Measurements from ENCODE around the gene SGO1. TPM values are rescaled to one million over a fixed set of nuclear protein-coding genes. Genes with fewer than 3 reads are reported as not detected.

The SGO1 gene
- total and polyA plus RNA-seq, 9 donors = 0.10 to 1.2 (median 0.33) TPM

- Histone ChIP-seq H3K27ac (no peak overlapping the region), H3K36me3 (no peaks in the 10 kb centered on the region), H3K4me3 (no peak overlapping the region), H3K4me1 (ENCODE audit: insufficient read depth) (no peaks in the 10 kb centered on the region), H3K9me3 (no peaks in the 10 kb centered on the region), H3K27me3 (no peaks in the 10 kb centered on the region)
- TF ChIP-seq CTCF (IDR thresholded peaks at IDR 0.05) (no peak), EP300 (IDR thresholded peaks at IDR 0.05) (no peak), POLR2A (IDR thresholded peaks at IDR 0.05) (no peak)
- intact Hi-C loops (cut with DNase I) = no loop called here
- 91 to 92% (median 92%) methylated on average over 4 of the region's 4 CpGs for WGBS, 3 donors
- no peak for DNase-seq
Measured at GRCh38 chr3:20173844-20174410, 12.1 kb downstream of the SGO1 start.

- WGBS, 3 donors = 94 to 98% (median 95%) methylated on average over 2 of the region's 2 CpGs
- no peaks in the 10 kb centered on the region for H3K9me3 ChIP-seq
- no peak overlapping the region for H3K27ac ChIP-seq
- H3K36me3 ChIP-seq = no peaks in the 10 kb centered on the region
- no peak for TF ChIP-seq POLR2A (IDR thresholded peaks at IDR 0.05)
- no peak for TF ChIP-seq EP300 (IDR thresholded peaks at IDR 0.05)
- TF ChIP-seq CTCF (IDR thresholded peaks at IDR 0.05) = no peak
- no peaks in the 10 kb centered on the region for H3K4me1 ChIP-seq (ENCODE audit: insufficient read depth)
- no peak for DNase-seq
- H3K4me3 ChIP-seq = no peak overlapping the region
- intact Hi-C loops (cut with DNase I) = no loop called here
- H3K27me3 ChIP-seq = no peaks in the 10 kb centered on the region
Measured at GRCh38 chr3:20161714-20162113, 24.3 kb downstream of the SGO1 start.

- DNase-seq = no peak
- TF ChIP-seq CTCF (IDR thresholded peaks at IDR 0.05) = no peak
- TF ChIP-seq POLR2A (IDR thresholded peaks at IDR 0.05) = no peak
- TF ChIP-seq EP300 (IDR thresholded peaks at IDR 0.05) = no peak
- intact Hi-C loops (cut with DNase I) = no loop called here
- H3K4me3 ChIP-seq = no peak overlapping the region
- H3K27ac ChIP-seq = no peak overlapping the region
- H3K9me3 ChIP-seq = no peaks in the 10 kb centered on the region
- H3K36me3 ChIP-seq = no peaks in the 10 kb centered on the region
- H3K27me3 ChIP-seq = no peaks in the 10 kb centered on the region
- H3K4me1 ChIP-seq (ENCODE audit: insufficient read depth) = no peaks in the 10 kb centered on the region
Measured at GRCh38 chr3:20160230-20160629, 25.8 kb downstream of the SGO1 start.

GRCh38 chr3:20154928-20155327 is 31.1 kb downstream of the SGO1 start:
- no peak for TF ChIP-seq POLR2A (IDR thresholded peaks at IDR 0.05)
- H3K27me3 ChIP-seq = no peaks in the 10 kb centered on the region
- no peak overlapping the region for H3K27ac ChIP-seq
- no peak for DNase-seq
- no peaks in the 10 kb centered on the region for H3K36me3 ChIP-seq
- H3K9me3 ChIP-seq = no peaks in the 10 kb centered on the region
- 96 to 99% (median 97%) methylated on average over 4 of the region's 4 CpGs for WGBS, 3 donors
- intact Hi-C loops (cut with DNase I) = no loop called here
- H3K4me3 ChIP-seq = no peak overlapping the region
- no peaks in the 10 kb centered on the region for H3K4me1 ChIP-seq (ENCODE audit: insufficient read depth)

GRCh38 chr3:20154078-20154477 is 31.9 kb downstream of the SGO1 start:
- Histone ChIP-seq H3K4me3 (no peak overlapping the region), H3K36me3 (no peaks in the 10 kb centered on the region), H3K9me3 (no peaks in the 10 kb centered on the region), H3K27me3 (no peaks in the 10 kb centered on the region), H3K4me1 (ENCODE audit: insufficient read depth) (no peaks in the 10 kb centered on the region), H3K27ac (no peak overlapping the region)
- 86 to 92% (median 91%) methylated on average over 1 of the region's 1 CpG for WGBS, 3 donors
- no peak for TF ChIP-seq POLR2A (IDR thresholded peaks at IDR 0.05)
- no peak for TF ChIP-seq EP300 (IDR thresholded peaks at IDR 0.05)
- no peak for TF ChIP-seq CTCF (IDR thresholded peaks at IDR 0.05)
- intact Hi-C loops (cut with DNase I) = no loop called here
- DNase-seq = no peak
